RCC 7860 (cell line): ENCODE measurements around the gene WIPF3.

Experiments
- DNase-seq: peaks from one replicate; pipeline ENCODE4 v3.0.0-alpha.2; 2015; ENCODE audit warnings: low spot score
- FAIRE-seq: peaks from 2 replicates; lab custom pipeline; 2012; peaks lifted over from hg19 to GRCh38; lab: Jason Lieb, UNC

The WIPF3 gene, protein sequence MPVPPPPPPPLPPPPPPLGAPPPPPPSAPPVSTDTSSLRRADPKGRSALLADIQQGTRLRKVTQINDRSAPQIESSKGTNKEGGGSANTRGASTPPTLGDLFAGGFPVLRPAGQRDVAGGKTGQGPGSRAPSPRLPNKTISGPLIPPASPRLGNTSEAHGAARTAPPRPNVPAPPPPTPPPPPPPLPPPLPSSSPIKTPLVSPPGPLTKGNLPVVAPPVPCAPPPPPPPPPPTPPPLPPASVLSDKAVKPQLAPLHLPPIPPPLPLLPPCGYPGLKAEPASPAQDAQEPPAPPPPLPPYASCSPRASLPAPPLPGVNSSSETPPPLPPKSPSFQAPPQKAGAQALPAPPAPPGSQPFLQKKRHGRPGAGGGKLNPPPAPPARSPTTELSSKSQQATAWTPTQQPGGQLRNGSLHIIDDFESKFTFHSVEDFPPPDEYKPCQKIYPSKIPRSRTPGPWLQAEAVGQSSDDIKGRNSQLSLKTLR

DNA sequence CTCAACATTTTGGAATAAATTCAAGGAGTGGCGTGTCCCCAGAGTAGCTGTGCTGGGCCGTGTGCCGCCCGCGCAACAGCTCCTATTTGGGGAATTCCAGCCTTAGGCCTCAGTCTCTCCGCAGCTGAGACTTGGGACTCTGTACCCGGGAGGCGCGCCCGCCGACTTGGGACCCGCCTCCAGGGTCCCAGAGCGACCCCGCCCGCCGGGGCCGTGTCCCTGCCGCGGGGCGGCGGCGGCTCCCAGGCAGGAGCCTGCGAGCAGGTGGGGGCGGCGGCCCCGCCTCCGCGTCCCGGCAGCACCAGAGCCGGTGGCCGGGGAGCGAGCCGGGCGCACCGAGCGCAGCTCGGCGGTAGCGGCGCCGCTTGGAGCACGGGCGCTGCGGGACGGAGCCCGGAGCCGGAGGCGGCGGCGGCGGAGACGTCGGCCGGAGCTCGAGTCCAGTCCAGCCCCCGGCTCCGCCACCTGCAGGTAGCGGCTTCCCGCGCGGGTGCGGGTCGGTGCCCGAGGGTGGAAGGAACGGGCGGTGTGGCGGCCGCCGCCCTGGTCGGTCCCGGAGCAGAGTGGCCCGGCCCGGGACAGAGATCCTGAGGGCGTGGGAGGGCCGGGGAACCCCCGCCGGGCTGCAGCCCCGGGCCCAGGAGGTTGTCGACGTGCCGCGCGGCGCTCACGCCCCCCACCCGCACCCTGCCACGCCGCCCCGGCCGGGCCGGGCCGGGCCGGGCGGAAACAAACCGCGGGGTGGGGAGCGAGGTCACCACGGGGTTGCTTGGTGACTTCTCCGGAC lies at the start of gene WIPF3:
WIPF3 (plus strand) TSS at position 301 of the 787 bp plus-strand sequence. CDS start 28,217 bp downstream, outside the sequence.
- DNase-seq (no peak), FAIRE-seq (no peak)

DNA sequence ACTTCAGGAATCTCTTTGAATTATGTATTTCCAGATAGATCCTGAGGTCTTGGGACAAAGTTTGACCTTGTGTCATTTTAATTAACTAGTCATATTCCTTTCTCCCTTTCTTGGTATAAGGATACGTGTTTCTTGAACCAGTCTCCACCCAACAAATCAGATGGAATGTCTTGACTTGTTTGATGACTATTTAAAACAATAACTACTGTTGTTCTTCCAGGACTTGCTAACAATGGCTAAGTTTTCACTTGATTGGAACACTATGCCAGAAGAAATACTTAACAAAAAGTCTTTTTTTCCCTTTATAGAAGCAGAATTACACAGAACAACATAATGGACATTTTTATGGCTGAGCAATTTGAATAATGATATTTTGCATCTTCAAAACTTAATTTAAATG lies 43.0 kb upstream of the WIPF3 start:
- FAIRE-seq, result no peak
- no peak for DNase-seq

- FAIRE-seq, result no peak
- no peak for DNase-seq
Measured at GRCh38 chr7:29764227-29764626, 42.1 kb upstream of the WIPF3 start.

DNA sequence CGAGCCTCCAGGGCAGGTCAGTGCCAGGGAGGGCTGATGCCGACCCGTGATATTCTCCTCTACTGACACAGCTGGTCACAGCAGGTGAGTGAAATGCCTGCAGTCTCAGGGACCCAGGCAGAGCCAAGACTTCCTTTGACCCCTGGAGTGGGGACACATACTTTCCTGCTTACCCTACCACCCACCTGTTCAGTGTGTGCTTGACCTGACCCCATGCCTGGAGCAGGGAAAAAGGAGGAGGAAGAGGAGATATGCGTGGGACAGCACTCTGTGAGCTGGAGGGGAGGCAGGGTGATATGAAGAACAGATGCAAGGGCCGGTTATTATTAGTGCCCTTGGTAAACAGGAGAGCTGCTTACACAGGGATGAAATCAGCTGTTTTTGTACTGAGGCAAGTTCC lies 40.8 kb upstream of the WIPF3 start:
- FAIRE-seq (no peak), DNase-seq (no peak)

DNA sequence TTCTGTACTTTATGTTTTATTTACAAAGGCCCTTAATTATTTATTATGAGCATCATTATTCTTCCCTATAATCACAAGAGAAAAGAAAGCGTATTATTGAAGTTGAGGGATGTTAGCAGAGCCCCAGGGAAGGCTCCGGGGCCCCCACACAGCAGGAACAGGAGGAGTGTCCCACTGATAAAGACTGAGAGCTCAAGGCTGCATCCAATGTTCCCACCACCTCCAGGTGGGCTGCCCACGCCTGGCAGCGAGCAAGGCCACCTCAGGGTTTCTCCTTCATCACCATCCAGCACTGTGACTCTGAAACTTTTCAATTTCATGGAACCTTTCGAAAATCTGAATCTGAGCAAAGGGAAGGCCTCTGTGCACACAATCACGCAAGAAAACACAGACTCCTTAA lies 35.9 kb upstream of the WIPF3 start:
- DNase-seq, result no peak
- FAIRE-seq, result no peak

DNA sequence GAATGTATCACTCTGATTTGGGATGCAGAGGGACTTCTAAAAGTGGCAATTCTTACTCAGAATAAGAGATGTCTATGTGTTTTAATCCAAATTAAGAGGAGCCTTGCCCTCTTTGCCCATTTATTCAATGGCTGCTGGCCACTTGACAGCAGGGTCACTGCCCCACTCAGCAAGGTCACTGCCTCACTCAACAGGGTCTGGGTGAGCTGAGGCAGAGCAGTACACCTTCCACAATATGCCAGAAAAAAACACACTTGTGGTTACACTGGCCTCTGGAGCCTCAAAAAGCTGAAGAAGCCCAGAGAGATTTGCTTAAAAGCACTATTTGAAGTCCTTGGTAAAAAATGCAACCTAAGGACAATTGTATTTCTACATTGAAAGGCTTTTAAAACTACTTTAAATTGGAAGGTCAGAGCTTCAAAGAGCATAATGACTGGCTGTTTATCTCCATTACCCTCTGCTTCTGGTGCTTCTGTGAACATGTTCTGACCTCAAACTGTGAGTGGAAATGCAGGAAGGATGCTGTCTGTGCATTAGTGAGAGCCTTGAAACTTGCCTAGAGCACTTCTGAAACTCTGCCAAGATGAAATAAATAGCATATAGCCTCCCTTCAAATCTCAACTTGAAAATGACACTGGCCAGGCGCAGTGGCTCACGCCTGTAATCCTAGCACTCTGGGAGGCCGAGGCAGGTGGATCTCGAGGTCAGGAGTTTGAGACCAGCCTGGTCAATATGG lies 35.1 kb upstream of the WIPF3 start:
- FAIRE-seq, result no peak
- no peak for DNase-seq

GRCh38 chr7:29779017-29779416 lies 27.3 kb upstream of the WIPF3 start:
- DNase-seq, result no peak
- no peak for FAIRE-seq

- no peak for DNase-seq
- FAIRE-seq, result no peak
Measured at GRCh38 chr7:29780346-29780745, 26.0 kb upstream of the WIPF3 start.

DNA sequence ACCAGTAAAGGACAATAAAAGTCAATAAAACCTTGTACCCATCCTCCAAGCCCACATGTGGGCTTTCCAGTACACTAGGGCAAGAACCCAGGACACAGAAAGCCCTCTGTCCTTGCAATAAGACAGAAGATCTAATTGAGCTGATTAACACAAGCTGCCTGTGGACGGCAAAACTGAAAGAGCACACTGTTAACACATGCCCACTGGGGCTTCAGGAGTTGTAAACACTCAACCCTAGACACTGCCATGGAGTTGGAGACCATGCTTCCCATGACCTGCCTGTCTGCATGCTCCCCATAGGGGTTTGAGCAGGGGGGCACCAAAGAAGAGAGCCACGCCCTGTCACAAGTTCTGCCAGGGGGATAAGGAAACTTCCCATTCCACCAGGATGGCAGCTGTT lies 22.6 kb upstream of the WIPF3 start:
- FAIRE-seq, result no peak
- DNase-seq, result no peak

GRCh38 chr7:29793507-29793906 lies 12.8 kb upstream of the WIPF3 start:
- FAIRE-seq (no peak), DNase-seq (no peak)

DNA sequence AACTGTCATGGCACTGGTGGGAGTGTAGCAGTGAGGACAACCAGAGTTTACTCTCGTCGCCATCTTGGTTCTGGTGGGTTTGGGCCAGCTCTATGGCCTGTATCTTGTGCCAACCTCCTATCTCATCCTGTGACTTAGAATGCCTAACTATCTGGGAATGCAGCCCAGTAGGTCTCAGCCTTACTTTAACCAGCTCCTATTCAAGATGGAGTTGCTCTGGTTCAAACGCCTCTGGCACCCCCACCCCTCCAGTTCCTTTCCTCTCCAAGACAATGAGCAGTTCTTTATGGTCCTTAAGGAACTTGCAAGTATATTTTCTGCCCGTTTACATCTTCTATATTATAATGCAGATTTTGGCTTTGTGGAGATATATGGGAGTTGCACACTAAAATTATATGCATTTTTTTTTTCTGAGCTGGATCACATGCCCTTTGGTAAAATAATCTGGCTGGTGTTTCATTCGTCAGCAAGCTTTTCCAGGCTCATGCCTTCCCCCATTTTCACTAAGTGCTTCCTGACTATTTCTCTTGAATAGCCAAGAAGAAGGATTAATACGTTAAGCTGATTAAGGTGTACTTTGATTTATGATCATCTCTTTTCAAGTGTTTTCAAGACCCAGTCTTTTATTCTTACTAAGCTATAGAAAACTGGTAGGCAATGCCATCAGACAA lies 11.2 kb upstream of the WIPF3 start:
- DNase-seq (no peak), FAIRE-seq (no peak)

DNA sequence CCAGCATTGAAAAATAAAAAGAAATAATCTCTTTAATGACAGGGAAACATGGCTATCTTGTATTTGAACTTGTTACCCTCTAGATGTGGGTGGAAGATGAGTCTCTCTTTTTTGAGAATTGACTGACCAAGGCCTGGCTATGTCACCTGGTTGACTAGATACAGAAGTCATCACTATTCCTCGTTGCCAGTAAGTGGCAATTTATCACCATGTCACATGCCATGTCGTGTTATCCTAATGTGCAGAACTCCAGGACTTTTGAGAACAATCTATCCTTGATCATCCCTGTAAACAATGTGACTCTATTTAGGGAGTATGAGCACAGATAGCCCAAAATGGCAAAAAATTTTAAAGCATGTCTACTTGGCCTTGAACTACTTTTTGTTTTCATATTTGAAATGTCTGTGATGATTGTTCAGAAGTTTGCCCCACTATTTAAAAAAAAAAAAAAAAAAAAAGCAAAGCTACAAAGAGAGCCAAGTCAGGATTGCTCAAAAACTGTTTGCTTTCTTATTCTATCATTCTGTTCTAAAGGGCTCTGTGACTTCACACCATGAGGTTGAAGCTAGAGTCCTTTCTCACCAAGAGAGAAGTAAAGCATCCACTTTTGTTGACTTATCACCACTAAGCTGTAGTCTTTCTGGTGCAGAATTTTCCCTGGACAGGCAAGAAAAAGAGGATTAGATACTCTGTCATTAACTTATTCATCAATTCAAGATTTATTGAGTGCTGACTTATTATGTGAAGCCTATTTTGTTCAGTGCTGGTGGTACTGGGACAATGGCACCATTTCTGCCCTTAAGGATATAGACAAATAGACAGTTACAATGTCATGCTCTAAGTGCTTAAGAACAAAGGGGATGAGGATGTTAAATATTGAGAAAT lies 10.4 kb upstream of the WIPF3 start:
- FAIRE-seq (no peak), DNase-seq (no peak)

DNA sequence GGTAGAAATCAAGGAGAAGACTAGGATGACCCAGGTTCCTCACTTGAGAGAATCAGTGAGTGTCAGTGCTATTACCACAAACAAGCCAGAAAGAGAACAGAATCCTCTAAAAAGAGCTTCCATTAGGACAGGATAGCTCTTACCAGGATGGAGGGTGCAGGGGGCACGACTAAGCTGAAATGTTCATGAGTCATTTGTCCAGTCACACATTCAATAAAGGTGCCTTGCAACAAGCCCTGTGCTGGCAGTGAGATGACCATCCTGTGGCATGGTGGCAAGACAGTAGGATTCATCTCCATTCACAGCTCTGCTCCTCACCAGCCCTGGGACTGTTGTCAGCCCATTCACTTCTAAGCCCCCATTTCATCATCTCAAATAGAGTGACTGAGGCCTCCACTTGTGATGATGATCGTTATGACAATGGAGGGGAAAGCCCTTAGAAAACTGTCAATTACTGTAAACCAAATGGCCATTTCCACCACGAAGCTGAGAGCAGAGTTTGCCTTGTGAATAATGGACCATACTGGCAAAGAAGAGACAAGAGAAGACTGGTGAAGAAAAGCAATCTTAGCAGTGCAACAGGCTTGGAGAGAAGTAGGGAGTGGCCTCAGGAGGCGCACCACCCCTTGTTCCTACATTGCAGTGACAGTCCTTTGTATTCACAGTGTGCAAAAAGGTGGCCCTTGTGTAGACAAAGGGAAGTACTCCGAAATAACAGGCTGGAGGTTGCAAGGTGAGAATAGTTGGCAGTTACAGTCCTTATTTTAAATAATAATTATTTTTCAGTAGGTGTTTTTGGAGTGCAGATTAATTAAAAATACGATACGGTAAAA lies 9.0 kb upstream of the WIPF3 start:
- no peak for FAIRE-seq
- DNase-seq, result no peak

DNA sequence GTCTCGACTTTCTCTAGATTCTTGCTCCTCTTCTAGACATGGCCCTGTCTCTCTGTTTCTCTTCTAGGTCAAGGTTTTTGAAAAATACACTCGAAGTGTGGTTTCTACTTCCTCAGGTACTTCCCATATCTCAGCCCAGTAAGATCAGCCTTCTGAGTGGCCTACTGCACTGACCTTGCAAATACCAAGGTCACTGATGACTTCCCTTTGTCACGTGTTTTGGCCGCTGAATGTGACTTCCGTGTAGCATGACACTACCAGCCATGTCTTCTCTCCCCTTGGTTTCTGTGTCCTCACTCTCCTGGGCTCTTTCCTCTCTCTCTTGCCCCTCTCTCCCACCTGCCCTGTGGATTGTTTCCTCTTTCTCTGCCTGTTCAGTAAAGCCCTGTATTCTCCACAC lies 7.9 kb upstream of the WIPF3 start:
- no peak for FAIRE-seq
- no peak for DNase-seq

DNA sequence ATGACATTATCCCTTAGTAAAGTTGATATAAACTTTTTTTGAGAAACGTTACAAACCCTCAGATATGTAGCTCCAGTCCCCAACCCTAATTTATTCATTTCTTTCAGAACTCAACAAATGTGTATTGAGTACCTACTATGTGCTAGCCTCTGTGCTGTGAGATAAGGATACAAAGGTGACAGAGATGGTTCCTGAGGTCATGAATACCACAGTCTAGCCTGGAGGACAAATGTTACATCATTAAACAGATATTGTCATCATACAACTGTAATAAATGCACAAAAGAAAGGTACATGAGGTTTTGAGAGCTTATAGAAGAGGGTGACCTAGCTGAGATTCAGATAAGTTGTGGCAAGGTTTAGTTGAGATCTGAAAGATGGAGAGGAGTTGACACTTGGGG lies 4.4 kb upstream of the WIPF3 start:
- no peak for FAIRE-seq
- no peak for DNase-seq

- no peak for FAIRE-seq
Measured at GRCh38 chr7:29805031-29805430, 1.3 kb upstream of the WIPF3 start.

DNA sequence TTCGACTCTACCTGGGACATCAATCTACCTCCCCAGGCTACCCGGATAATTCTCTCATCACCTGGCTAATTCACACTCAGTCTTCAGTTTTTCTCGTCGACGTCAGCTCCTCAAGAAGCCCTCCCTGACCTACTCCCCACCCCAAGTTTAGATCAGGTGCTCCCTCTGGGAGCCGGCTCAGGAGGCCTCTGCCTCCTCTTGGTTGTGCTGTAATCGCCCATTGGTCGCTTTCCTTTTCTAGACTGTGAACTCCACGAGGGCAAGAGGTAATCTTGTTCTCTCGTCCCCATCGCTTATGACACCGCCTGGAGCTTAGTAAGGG lies 461 bp upstream of the WIPF3 start:
- DNase-seq (no peak), FAIRE-seq (no peak)

More at GRCh38 chr7:29805031-29805430, 1.3 kb upstream of the WIPF3 start:
- no peak for DNase-seq

- DNase-seq, result no peak
- FAIRE-seq, result no peak
Measured at GRCh38 chr7:29806995-29807841, 910 bp downstream of the WIPF3 start.
